HL-60/S4 treated with retinoic acid at 250 ng/mL for 4 days and 3 days (cell line): ENCODE measurements around the gene GJA1.

Source experiments
- in situ Hi-C: fragments of 300-500 bp; cut with MboI; formaldehyde crosslinking; loops from 2 replicates; pipeline ENCODE4 v1.7.0; 2022; ENCODE audit warnings: low sequenced_read_pairs

The GJA1 gene

DNA sequence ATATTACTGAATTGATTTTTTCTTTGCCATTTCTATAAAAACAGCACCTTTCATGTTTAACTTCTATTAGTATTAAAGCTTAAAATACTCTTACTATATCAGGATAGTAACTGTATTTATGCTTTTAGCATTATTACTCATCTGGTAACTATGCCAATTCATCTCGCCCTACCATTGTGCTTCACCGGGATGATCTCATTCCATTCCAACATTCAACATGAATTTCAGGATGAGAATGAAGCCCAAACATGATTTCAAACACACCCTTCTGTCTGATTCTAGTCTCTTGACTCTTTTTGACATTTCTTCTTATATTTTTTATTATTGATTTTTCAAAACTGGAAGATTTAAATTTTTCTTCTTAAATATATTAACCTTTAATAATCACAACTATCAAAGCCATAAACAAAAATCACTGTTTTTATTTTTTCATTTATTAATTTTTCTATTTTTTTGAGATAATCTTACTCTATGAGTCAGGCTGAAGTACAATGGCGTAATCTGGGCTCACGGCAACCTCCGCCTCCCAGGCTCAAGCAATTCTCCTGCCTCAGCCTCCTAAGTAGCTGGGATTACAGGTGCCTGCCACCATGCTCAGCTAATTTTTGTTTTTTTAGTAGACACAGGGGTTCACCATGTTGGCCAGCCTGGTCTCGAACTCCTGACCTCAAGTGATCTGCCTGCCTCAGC is 46.7 kb downstream of the GJA1 start:
- in situ Hi-C loops = no loop called here

DNA sequence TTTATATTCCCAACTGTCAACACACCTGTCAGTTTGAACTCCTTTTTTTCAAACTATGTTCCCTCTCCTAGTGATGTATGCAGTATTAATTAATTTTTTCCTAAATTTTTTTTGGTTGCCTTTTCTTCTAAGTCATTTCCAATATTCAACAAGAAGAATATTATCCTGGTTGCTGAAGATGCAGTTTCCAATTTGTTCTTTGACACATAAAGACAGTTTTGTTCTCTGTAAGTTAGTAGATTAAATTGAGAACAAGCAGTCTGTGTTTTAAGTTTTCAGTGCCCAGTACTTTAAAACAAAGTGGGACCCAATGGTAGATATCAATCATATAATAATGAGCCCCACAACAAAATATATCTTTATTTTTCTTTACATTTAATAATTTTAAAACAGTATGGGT is 47.3 kb downstream of the GJA1 start:
- in situ Hi-C loops = no loop called here

DNA sequence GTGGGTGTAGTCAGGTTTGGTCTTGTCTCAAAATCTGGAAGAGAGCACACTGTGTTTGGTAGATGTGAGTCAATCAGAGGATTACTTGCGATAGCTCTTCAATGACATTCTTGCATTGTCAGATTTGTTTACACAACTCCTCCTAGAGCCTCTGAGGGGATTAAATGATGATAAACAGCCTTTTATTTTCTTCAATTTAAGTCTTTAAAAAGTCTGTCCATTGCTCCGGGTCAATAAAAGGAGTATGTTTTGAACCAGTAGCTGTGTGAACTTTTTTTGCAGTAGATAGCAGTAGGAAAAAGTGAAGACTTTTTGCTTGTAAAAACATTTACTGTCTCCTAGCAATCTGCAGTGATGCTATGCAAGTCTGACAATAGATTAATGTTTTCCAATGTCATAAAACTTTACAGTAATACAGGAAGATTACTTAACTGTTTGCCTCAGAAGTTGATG is 49.9 kb downstream of the GJA1 start:
- in situ Hi-C loops = no loop called here

DNA sequence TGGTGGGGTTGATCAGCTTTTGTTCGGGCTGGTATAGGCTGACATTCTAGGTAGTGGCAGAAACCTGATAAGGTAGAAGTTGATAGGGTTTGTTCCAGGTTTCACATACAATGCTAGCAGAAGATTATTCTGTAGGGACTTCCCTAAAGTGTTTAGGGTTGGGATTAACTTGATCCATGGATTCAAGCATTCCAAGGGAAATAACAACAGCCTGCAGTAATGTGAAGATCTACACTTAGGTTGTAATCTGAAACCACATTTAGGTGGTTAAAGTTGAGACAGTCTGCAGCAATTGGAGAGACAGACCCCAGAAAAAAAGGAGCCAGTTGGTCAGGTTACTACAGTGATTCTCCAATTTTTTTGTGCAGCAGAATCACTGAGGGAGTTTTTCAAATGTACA is 56.1 kb downstream of the GJA1 start:
- in situ Hi-C loops = no loop called here

DNA sequence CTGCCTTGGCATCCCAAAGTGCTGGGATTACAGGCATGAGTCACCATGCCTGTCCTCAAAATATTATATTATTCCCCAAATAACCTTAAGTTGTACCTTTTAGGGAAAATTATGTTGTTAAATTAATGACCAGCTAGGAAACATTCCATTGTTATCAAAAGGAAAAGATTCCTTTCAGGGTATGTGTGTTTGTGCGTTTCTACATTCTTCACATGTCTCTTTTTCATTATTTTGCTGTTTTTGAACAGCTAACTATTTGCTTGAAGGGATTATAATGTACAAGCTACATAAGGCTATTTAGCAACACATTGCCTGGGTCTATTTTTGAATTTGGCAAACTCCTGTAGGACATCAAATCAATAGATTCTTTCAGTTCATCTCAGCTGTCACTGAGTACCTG is 57.1 kb downstream of the GJA1 start:
- in situ Hi-C loops = no loop called here

DNA sequence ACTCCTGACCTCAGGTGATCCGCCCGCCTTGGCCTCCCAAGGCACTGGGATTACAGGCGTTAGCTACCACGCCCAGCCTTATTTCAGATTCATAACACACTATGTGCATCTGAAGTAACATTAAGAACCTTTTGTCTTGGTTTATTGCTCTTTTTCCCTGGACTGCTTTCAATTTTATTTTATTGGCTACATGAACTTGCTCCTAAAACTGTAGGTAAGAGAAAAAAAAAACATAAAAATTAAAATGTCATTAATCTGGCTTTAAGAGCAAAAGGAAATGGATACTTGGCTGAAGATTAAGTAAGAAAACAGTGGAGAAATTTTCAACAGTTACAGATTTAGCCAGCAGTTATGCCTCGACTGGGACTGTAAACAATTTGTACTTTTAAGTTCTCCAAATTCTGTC is 62.5 kb downstream of the GJA1 start:
- in situ Hi-C loops = no loop called here

DNA sequence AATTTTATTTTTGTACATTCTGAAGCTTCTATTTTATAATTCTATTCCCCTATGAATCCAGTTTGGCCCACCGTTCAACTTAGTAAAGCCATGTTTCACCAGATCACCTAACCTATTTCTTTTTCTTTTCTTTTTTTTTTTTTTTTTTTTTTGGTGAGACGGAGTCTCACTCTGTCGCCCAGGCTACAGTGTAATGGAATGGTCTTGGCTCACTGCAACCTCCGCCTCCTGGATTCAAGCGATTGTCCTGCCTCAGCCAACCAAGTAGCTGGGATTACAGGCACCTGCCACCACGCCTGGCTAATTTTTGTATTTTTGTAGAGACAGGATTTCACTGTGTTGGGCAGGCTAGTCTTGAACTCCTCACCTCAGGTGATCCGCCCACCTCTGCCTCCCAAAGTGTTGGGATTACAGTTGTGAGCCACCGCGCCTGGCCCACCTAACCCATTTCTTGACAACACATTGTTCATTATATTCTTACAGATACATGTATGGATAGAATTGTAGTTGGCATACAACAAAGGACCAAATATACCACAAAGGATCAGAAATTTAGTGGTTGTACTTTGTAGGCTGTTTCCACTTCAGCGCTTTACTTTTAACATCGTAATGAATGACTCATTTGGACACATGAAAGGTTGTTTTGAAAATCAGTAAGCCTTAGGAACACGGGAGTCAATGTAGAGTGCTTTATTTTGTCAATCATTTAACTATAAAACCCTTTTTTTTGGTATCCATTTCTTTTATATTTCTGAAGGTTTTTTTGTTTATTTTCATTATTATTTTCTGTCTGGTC is 63.2 kb downstream of the GJA1 start:
- in situ Hi-C loops = no loop called here
